K562 (cell line): ENCODE results near the gene MCF2. TPM values are rescaled to one million over a fixed set of nuclear protein-coding genes. Genes with fewer than 3 reads are reported as not detected.

Experiments used
- ATAC-seq: fragments of 200-7000 bp; cut with Tn5 transposase; 3 replicates; pipeline ENCODE4 v1.9.1; 2020; ENCODE audit warnings: moderate library complexity
- BruUV-seq: library from RNA; stranded (reverse); fragments of 400-500 nt; replicated peaks from 2 replicates; lab custom pipeline; 2021; lab: Mats Ljungman, UMichigan
- CTCF ChIA-PET: fragments of 300-600 bp; formaldehyde crosslinking; extraction: SDS; loops from one replicate; lab custom pipeline; 2021; ENCODE audit warnings: low intra/inter-chr PET ratio; lab: Yijun Ruan, JAX
- POLR2A ChIA-PET: fragments of 300-600, 350-650 bp; sonication (Branson Sonifier 250); formaldehyde crosslinking; extraction: SDS; loops from one replicate; lab custom pipeline; 2021; ENCODE audit warnings: antibody characterized with exemption, inconsistent platforms; lab: Yijun Ruan, JAX
- DNase-seq, 4 experiments: peaks; one replicate each; pipeline versions ENCODE4 v3.0.0 to v3.0.0-alpha.2; 2011 to 2018; ENCODE audit warnings: low spot score in 3 of 4, mixed read lengths in 3 of 4; ENCODE audit errors: extremely low read depth in 1 of 4
- FAIRE-seq: peaks from 2 replicates; lab custom pipeline; 2011; peaks lifted over from hg19 to GRCh38; lab: Jason Lieb, UNC
- H2AFZ ChIP-seq: 2 replicates; pipeline ENCODE4 v1.6.0; 2011; ENCODE audit warnings: low read depth, low read length, control low read depth, inconsistent platforms
- H3K27ac ChIP-seq: fragments of 200-600 bp; 3 replicates; pipeline ENCODE4 v1.8.0; 2011; ENCODE audit warnings: low read depth, mild to moderate bottlenecking, control low read depth, inconsistent platforms, low read length, moderate library complexity, mixed read lengths; ENCODE audit errors: extremely low read depth
- H3K27me3 ChIP-seq, 2 experiments: fragments of 300-600 bp in 1 of 2; 2 replicates in 1 of 2; 3 replicates in 1 of 2; pipeline versions ENCODE4 v1.6.0 to v1.8.0; 2011; ENCODE audit warnings: inconsistent platforms in 2 of 2, low read length in 2 of 2, mild to moderate bottlenecking in 1 of 2, mixed read lengths in 1 of 2, moderate library complexity in 1 of 2; ENCODE audit not compliant: control insufficient read depth in 2 of 2, insufficient read depth in 2 of 2
- H3K36me3 ChIP-seq: fragments of 300-600 bp; 3 replicates; pipeline ENCODE4 v1.8.0; 2011; ENCODE audit warnings: mild to moderate bottlenecking, low read length, inconsistent platforms; ENCODE audit not compliant: control insufficient read depth, insufficient read depth
- H3K4me1 ChIP-seq, 2 experiments: fragments of 200-600 bp in 1 of 2; replicated peaks in 1 of 2; 2 replicates in 1 of 2; 3 replicates in 1 of 2; pipeline versions ENCODE4 v1.5.1 to v1.8.0; 2011; ENCODE audit warnings: inconsistent platforms in 2 of 2, low read length in 2 of 2, mild to moderate bottlenecking in 1 of 2, mixed read lengths in 1 of 2, moderate library complexity in 1 of 2; ENCODE audit not compliant: control insufficient read depth in 2 of 2, insufficient read depth in 2 of 2
- H3K4me2 ChIP-seq: 2 replicates; pipeline ENCODE4 v1.6.1; 2011; ENCODE audit warnings: low read length, control low read depth, inconsistent platforms, mixed read lengths; ENCODE audit not compliant: insufficient read depth
- H3K4me3 ChIP-seq: fragments of 200-600 bp; sonication (generic), shearing (Covaris generic); 2 replicates; pipeline ENCODE4 v1.5.1; 2016; ENCODE audit warnings: control low read depth, inconsistent platforms
- H3K79me2 ChIP-seq: fragments of 200-600 bp; 3 replicates; pipeline ENCODE4 v1.8.0; 2011; ENCODE audit warnings: low read length, inconsistent platforms; ENCODE audit not compliant: control insufficient read depth, insufficient read depth
- H3K9ac ChIP-seq, 2 experiments: 2 replicates each; pipeline versions ENCODE4 v1.6.0 to v1.6.1; 2011; ENCODE audit warnings: low read depth in 2 of 2, low read length in 2 of 2, control low read depth in 1 of 2, inconsistent platforms in 1 of 2, mild to moderate bottlenecking in 1 of 2, mixed read lengths in 1 of 2; ENCODE audit not compliant: insufficient read depth in 1 of 2
- H3K9me1 ChIP-seq: one replicate; pipeline ENCODE4 v1.6.0; 2011; ENCODE audit warnings: inconsistent platforms, mild to moderate bottlenecking, low read length, moderate library complexity; ENCODE audit not compliant: control insufficient read depth, insufficient read depth
- H3K9me3 ChIP-seq: replicated peaks from 2 replicates; pipeline ENCODE4 v1.5.1; 2011; ENCODE audit warnings: low read depth, low read length, inconsistent platforms; ENCODE audit not compliant: control insufficient read depth, insufficient read depth
- H4K20me1 ChIP-seq: replicated peaks from 2 replicates; pipeline ENCODE4 v1.6.1; 2011; ENCODE audit warnings: low read length, inconsistent platforms, mixed read lengths; ENCODE audit not compliant: control insufficient read depth, insufficient read depth
- CHD1 ChIP-seq: fragments of 200-600 bp; sonication (generic); IDR thresholded peaks from one replicate; pipeline ENCODE4 v1.6.1; 2012; ENCODE audit warnings: mild to moderate bottlenecking, moderate library complexity, low read length, inconsistent platforms
- EHMT2 ChIP-seq: fragments of 450-650 bp; IDR thresholded peaks from 2 replicates; pipeline ENCODE4 v1.6.1; 2018; ENCODE audit warnings: antibody characterized with exemption
- ELF2 ChIP-seq: fragments of 250-450 bp; sonication (Bioruptor Pico); IDR thresholded peaks from 2 replicates; pipeline ENCODE4 v1.5.0; 2021; ENCODE audit warnings: mild to moderate bottlenecking
- L3MBTL2 ChIP-seq: fragments of 450-650 bp; IDR thresholded peaks from 2 replicates; pipeline ENCODE4 v1.6.1; 2016; ENCODE audit warnings: mild to moderate bottlenecking, moderate library complexity
- NFE2 ChIP-seq: IDR thresholded peaks from 2 replicates; pipeline ENCODE4 v1.6.1; 2014; ENCODE audit warnings: antibody characterized with exemption, low read depth
- PHF20 ChIP-seq: fragments of 450-650 bp; IDR thresholded peaks from 2 replicates; pipeline ENCODE4 v1.6.1; 2018; ENCODE audit not compliant: partially characterized antibody
- SNRNP70 ChIP-seq: fragments of 200-400 bp; formaldehyde crosslinking; optimal IDR thresholded peaks from 2 replicates; pipeline ENCODE3; 2017; ENCODE audit warnings: low read depth, low read length
- TAF15 ChIP-seq: fragments of 200-400 bp; formaldehyde crosslinking; IDR thresholded peaks from 2 replicates; pipeline ENCODE4 v1.6.1; 2017; ENCODE audit warnings: mild to moderate bottlenecking, low read depth, low read length, moderate library complexity
- YBX1 ChIP-seq: fragments of 450-650 bp; IDR thresholded peaks from 2 replicates; pipeline ENCODE4 v1.7.1; 2016; ENCODE audit warnings: mild to moderate bottlenecking
- ZNF274 ChIP-seq: IDR thresholded peaks from 2 replicates; pipeline ENCODE4 v1.6.1; 2011; ENCODE audit warnings: low read depth, mild to moderate bottlenecking, low read length, moderate library complexity, borderline replicate concordance
- ZNF408 ChIP-seq: fragments of 250-450 bp; sonication (Bioruptor Pico); IDR thresholded peaks from 2 replicates; pipeline ENCODE4 v1.4.0; 2020; ENCODE audit warnings: low read depth, mild to moderate bottlenecking, moderate library complexity
- ZNF717 ChIP-seq: fragments of 250-450 bp; sonication (Bioruptor Pico); IDR thresholded peaks from 2 replicates; pipeline ENCODE4 v1.5.0; 2021
- WGBS: fragments of 100-300 bp; shearing (Covaris generic); methylation state at CpG from one replicate; pipeline ENCODE4 v1.1.6; 2016; ENCODE audit warnings: low coverage, mixed read lengths; ENCODE audit not compliant: insufficient coverage; ENCODE audit errors: missing lambda C conversion rate; 5-methylcytosine and 5-hydroxymethylcytosine counted together
- in situ Hi-C: fragments of 300-500 bp; cut with MboI; formaldehyde crosslinking; loops from 4 replicates; pipeline ENCODE4 v1.15.0; 2018; ENCODE audit warnings: inconsistent platforms, mixed read lengths
- intact Hi-C: fragments of 100-400 bp; cut with micrococcal nuclease; formaldehyde crosslinking; loops from 2 replicates; pipeline ENCODE4 v1.14.2; 2022
- polyA plus RNA-seq, 8 experiments: library from polyadenylated mRNA; depleted of rRNA in 4 of 8; stranded (reverse) in 5 of 8; unstranded in 3 of 8; fragments of >200 nt; fragmentation: Nextera tagmentation in 2 of 8; fragmentation: Illumina TruSeq in 1 of 8; extraction: Ambion mirVana in 2 of 8; extraction: Trizol in 1 of 8; gene quantifications; 2 replicates each; pipeline versions ENCODE4 v1.2.1 to v1.2.3, GENCODE V29; 2011 to 2014; ENCODE audit warnings: inconsistent platforms in 1 of 8, missing spikeins in 1 of 8
- total RNA-seq, 7 experiments: library from RNA; depleted of rRNA in 6 of 7; stranded (reverse); fragments of >200 nt in 6 of 7; fragmentation: Illumina TruSeq in 2 of 7; extraction: Trizol in 2 of 7; gene quantifications; 2 replicates each; pipeline versions ENCODE4 v1.2.1 to v1.2.3, GENCODE V29; 2011 to 2021; ENCODE audit warnings: low replicate concordance in 1 of 7
- TF ChIP-seq, protein P1 (sequence below): fragments of 250-450 bp; sonication (Bioruptor Pico); IDR thresholded peaks from 2 replicates; pipeline ENCODE4 v1.6.1; 2021; ENCODE audit warnings: mild to moderate bottlenecking
- TF ChIP-seq, protein P2 (sequence below): IDR thresholded peaks from 2 replicates; pipeline ENCODE4 v1.6.1; 2011; ENCODE audit warnings: borderline replicate concordance, low read depth, mild to moderate bottlenecking, moderate library complexity, low read length; ENCODE audit not compliant: insufficient read depth, poor library complexity, severe bottlenecking
- TF ChIP-seq, protein P3 (sequence below): sonication (generic); formaldehyde crosslinking; IDR thresholded peaks from 2 replicates; pipeline ENCODE4 v1.4.0; 2020; ENCODE audit warnings: mild to moderate bottlenecking, missing genetic modification reagents

The MCF2 gene
- total and polyA plus RNA-seq, 9 of the 15 experiments (the other 6 are each of a cell fraction or from before 2014, with no cell fraction given), result 0.03 to 0.78 (median 0.08) TPM; not detected in 3

DNA sequence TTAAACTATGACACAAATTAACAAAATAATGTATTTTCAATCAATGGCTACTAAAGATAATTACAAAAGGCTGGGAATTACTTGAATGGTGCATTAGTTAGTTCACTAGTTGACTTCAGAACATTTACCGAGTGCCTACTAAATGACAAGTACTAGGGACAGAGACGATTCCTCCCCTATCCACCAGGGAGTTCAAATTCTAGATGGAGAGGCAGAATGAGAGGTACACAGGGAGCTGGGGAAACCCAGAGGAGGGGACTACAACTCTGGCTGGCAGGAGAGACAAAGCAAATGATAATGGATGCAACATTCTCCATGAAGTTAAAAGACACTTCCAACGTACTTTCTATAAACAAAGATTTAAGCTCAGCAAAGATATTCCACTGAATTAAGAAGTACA, 43.1 kb upstream of the MCF2 start:
- ATAC-seq (no peak), FAIRE-seq (no peak), DNase-seq (no peak)
- Histone ChIP-seq H2AFZ (no peak overlapping the region), H3K9me1 (no peaks in the 10 kb centered on the region), H3K9ac (no peak overlapping the region), H4K20me1 (no peaks in the 10 kb centered on the region), H3K4me2 (no peak overlapping the region), H3K4me3 (no peak overlapping the region), H3K36me3 (peaks cover 10% of the 10 kb centered on the region; the same call in 1 of the 3 replicates), H3K27me3 (no peaks in the 10 kb centered on the region), H3K79me2 (no peaks in the 10 kb centered on the region), H3K27ac (no peak overlapping the region), H3K4me1 (no peaks in the 10 kb centered on the region), H3K9me3 (no peaks in the 10 kb centered on the region)
- in situ Hi-C loops (no loop called here), intact Hi-C loops (no loop called here)
- ChIA-PET CTCF (no interaction called here), POLR2A (no interaction called here)
- no TSS peak for BruUV-seq
- TF ChIP-seq ZNF274, result no peak
- TF ChIP-seq ZNF408 (CRISPR knock-in tag), result no peak
- no peak for TF ChIP-seq SNRNP70
- TF ChIP-seq, protein P1, sequence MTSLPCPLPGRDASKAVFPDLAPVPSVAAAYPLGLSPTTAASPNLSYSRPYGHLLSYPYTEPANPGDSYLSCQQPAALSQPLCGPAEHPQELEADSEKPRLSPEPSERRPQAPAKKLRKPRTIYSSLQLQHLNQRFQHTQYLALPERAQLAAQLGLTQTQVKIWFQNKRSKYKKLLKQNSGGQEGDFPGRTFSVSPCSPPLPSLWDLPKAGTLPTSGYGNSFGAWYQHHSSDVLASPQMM, result no peak
- TF ChIP-seq NFE2, result no peak
- TF ChIP-seq YBX1, result no peak
- no peak for TF ChIP-seq ZNF717 (CRISPR knock-in tag)
- TF ChIP-seq PHF20, result no peak
- no peak for TF ChIP-seq CHD1
- no peak for TF ChIP-seq L3MBTL2
- TF ChIP-seq, protein P2, sequence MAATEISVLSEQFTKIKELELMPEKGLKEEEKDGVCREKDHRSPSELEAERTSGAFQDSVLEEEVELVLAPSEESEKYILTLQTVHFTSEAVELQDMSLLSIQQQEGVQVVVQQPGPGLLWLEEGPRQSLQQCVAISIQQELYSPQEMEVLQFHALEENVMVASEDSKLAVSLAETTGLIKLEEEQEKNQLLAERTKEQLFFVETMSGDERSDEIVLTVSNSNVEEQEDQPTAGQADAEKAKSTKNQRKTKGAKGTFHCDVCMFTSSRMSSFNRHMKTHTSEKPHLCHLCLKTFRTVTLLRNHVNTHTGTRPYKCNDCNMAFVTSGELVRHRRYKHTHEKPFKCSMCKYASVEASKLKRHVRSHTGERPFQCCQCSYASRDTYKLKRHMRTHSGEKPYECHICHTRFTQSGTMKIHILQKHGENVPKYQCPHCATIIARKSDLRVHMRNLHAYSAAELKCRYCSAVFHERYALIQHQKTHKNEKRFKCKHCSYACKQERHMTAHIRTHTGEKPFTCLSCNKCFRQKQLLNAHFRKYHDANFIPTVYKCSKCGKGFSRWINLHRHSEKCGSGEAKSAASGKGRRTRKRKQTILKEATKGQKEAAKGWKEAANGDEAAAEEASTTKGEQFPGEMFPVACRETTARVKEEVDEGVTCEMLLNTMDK, result no peak
- TF ChIP-seq TAF15, result no peak
- TF ChIP-seq, protein P3, sequence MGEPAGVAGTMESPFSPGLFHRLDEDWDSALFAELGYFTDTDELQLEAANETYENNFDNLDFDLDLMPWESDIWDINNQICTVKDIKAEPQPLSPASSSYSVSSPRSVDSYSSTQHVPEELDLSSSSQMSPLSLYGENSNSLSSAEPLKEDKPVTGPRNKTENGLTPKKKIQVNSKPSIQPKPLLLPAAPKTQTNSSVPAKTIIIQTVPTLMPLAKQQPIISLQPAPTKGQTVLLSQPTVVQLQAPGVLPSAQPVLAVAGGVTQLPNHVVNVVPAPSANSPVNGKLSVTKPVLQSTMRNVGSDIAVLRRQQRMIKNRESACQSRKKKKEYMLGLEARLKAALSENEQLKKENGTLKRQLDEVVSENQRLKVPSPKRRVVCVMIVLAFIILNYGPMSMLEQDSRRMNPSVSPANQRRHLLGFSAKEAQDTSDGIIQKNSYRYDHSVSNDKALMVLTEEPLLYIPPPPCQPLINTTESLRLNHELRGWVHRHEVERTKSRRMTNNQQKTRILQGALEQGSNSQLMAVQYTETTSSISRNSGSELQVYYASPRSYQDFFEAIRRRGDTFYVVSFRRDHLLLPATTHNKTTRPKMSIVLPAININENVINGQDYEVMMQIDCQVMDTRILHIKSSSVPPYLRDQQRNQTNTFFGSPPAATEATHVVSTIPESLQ (CRISPR knock-in tag), result no peak
- no peak for TF ChIP-seq EHMT2
- no peak for TF ChIP-seq ELF2 (CRISPR knock-in tag)
- 84% methylated on average over 3 of the region's 3 CpGs for WGBS
